Thyroid gland (tissue), 4 donors: ENCODE measurements around the gene CDHR1. TPM values are rescaled to one million over a fixed set of nuclear protein-coding genes. Genes with fewer than 3 reads are reported as not detected.

Source experiments
- DNase-seq, 2 donors: peaks; one replicate each; pipeline ENCODE4 v3.0.0-alpha.2; 2019
- H3K27ac ChIP-seq, 3 donors: fragments of 200-600 bp; sonication (generic); 1 replicate in 2 of 3; 2 replicates in 1 of 3; pipeline ENCODE4 v1.5.1; 2016 to 2019; ENCODE audit warnings: mild to moderate bottlenecking in 1 of 3, moderate library complexity in 1 of 3
- H3K27me3 ChIP-seq: fragments of 200-600 bp; sonication (generic); one replicate; pipeline ENCODE4 v1.5.1; 2019
- H3K36me3 ChIP-seq, 2 donors: fragments of 200-600 bp; sonication (generic); one replicate each; pipeline ENCODE4 v1.5.1; 2016 to 2019
- H3K4me1 ChIP-seq, 2 donors: fragments of 200-600 bp; sonication (generic); one replicate each; pipeline ENCODE4 v1.5.1; 2017 to 2019
- H3K4me3 ChIP-seq, 3 donors: fragments of 200-600 bp; sonication (generic); replicated peaks in 1 of 3; 1 replicate in 2 of 3; 2 replicates in 1 of 3; pipeline ENCODE4 v1.5.1; 2016; ENCODE audit warnings: mild to moderate bottlenecking in 1 of 3
- H3K9me3 ChIP-seq: fragments of 200-600 bp; sonication (generic); one replicate; pipeline ENCODE4 v1.5.1; 2017
- CTCF ChIP-seq, 6 experiments: fragments of 200-600 bp in 3 of 6; fragments of 450-650 bp in 3 of 6; sonication (generic) in 3 of 6; IDR thresholded peaks; one replicate each; pipeline ENCODE4 v1.5.1; 2016 to 2019; ENCODE audit warnings: antibody characterized with exemption in 6 of 6, mild to moderate bottlenecking in 2 of 6, inconsistent platforms in 1 of 6, moderate library complexity in 1 of 6
- POLR2A ChIP-seq, 2 donors: fragments of 450-650 bp; IDR thresholded peaks; one replicate each; pipeline ENCODE4 v1.6.1; 2017; ENCODE audit warnings: antibody characterized with exemption in 2 of 2, mild to moderate bottlenecking in 2 of 2, moderate library complexity in 1 of 2
- WGBS, 2 donors: methylation state at CpG; one replicate each; pipeline ENCODE4 v1.1.5; 2017; 5-methylcytosine and 5-hydroxymethylcytosine counted together
- intact Hi-C: fragments of 100-400 bp; cut with DNase I; formaldehyde crosslinking; loops from one replicate; pipeline ENCODE4 v1.15.1; 2023
- total RNA-seq, 4 donors: library from RNA; depleted of rRNA; stranded (reverse); fragments of >200 nt; gene quantifications; one replicate each; pipeline ENCODE4 v1.2.3, GENCODE V29; 2016

The CDHR1 gene
- total RNA-seq, 4 donors from 2014 or later, result 0.17 TPM; not detected in 3

- Histone ChIP-seq H3K36me3 (peaks cover 29 to 35% of the 10 kb centered on the region in 2 donors), H3K4me1 (no peaks in the 10 kb centered on the region), H3K27ac (no peak overlapping the region), H3K27me3 (no peaks in the 10 kb centered on the region), H3K9me3 (no peaks in the 10 kb centered on the region), H3K4me3 (no peak overlapping the region)
- WGBS, 2 donors, result 96 to 98% methylated on average over 4 of the region's 4 CpGs
- TF ChIP-seq CTCF (IDR thresholded peaks at IDR 0.05), result no peak
- no peak for TF ChIP-seq POLR2A (IDR thresholded peaks at IDR 0.05)
- DNase-seq, result no peak
- intact Hi-C loops, result no loop called here
Measured at GRCh38 chr10:84155521-84155920, 38.8 kb upstream of the CDHR1 start.

DNA sequence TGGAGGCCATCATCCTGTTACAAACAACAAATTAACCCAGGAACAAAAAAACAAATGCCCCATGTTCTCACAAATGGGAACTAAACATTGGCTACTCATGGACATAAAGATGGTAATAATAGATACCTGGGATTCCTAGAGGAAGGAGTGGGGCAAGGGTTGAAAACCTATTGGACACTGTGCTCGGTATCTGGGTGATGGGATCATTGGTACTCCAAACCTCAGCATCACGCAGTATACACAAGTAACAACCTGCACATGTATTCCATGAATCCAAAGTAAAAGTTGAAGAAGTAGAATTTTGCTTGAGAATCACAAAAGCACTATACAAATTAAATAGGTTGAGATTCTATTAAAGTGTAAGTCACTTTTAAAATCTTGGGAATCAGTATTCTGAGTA, 38.3 kb upstream of the CDHR1 start:
- intact Hi-C loops, result no loop called here
- no peaks in the 10 kb centered on the region for H3K9me3 ChIP-seq
- no peak overlapping the region for H3K27ac ChIP-seq
- H3K27me3 ChIP-seq, result no peaks in the 10 kb centered on the region
- H3K36me3 ChIP-seq, result peaks cover 24 to 30% of the 10 kb centered on the region in 2 donors
- no peaks in the 10 kb centered on the region for H3K4me1 ChIP-seq
- DNase-seq, result no peak
- TF ChIP-seq POLR2A (IDR thresholded peaks at IDR 0.05) (no peak), CTCF (IDR thresholded peaks at IDR 0.05) (no peak)
- no peak overlapping the region for H3K4me3 ChIP-seq
- WGBS, 2 donors, result 86 to 98% methylated on average over 2 of the region's 2 CpGs

DNA sequence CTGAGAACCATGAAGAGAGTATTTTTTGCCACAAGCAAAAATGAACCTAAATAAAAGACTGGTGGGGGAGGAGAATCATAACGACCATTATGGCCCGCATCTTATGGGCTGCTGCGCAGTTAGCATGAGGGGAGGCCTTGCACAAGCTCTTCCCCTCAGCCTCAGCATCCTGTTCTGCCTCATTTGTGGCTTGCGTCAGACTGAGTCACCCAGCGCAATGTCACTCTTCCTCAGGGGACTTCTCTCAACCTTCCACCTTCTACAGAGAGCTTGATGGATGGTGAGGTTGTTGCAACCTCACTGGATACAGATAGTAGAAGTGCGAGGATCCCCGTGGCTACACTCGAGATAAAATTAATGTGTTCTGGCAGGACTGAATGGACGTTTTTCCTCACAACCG, 37.6 kb upstream of the CDHR1 start:
- no peak for TF ChIP-seq CTCF (IDR thresholded peaks at IDR 0.05)
- no peak for TF ChIP-seq POLR2A (IDR thresholded peaks at IDR 0.05)
- no peak for DNase-seq
- intact Hi-C loops, result no loop called here
- Histone ChIP-seq H3K36me3 (peaks cover 17 to 26% of the 10 kb centered on the region in 2 donors), H3K27ac (no peak overlapping the region), H3K4me3 (no peak overlapping the region), H3K27me3 (no peaks in the 10 kb centered on the region), H3K9me3 (no peaks in the 10 kb centered on the region), H3K4me1 (no peaks in the 10 kb centered on the region)
- 77 to 83% methylated on average over 10 of the region's 10 CpGs for WGBS, 2 donors

- H3K9me3 ChIP-seq, result no peaks in the 10 kb centered on the region
- no peak overlapping the region for H3K27ac ChIP-seq
- TF ChIP-seq POLR2A (IDR thresholded peaks at IDR 0.05) (no peak), CTCF (IDR thresholded peaks at IDR 0.05) (no peak)
- DNase-seq, result no peak
- intact Hi-C loops, result no loop called here
- 82 to 84% methylated on average over 2 of the region's 2 CpGs for WGBS, 2 donors
- H3K4me1 ChIP-seq, result no peaks in the 10 kb centered on the region
- H3K4me3 ChIP-seq, result no peak overlapping the region
- peaks cover 4 to 16% of the 10 kb centered on the region in 2 donors for H3K36me3 ChIP-seq
- H3K27me3 ChIP-seq, result no peaks in the 10 kb centered on the region
Measured at GRCh38 chr10:84158061-84158460, 36.3 kb upstream of the CDHR1 start.

GRCh38 chr10:84158550-84158949, 35.8 kb upstream of the CDHR1 start:
- TF ChIP-seq CTCF (IDR thresholded peaks at IDR 0.05) (no peak), POLR2A (IDR thresholded peaks at IDR 0.05) (no peak)
- Histone ChIP-seq H3K27ac (no peak overlapping the region), H3K4me3 (no peak overlapping the region), H3K4me1 (no peaks in the 10 kb centered on the region), H3K36me3 (peaks cover 0 to 14% of the 10 kb centered on the region in 2 donors), H3K27me3 (no peaks in the 10 kb centered on the region), H3K9me3 (no peaks in the 10 kb centered on the region)
- intact Hi-C loops, result no loop called here
- WGBS, 2 donors, result 84 to 85% methylated on average over 4 of the region's 4 CpGs
- no peak for DNase-seq
